NCI-H2227 (cell line): ENCODE results near the gene ATOSB.

Source experiments
- DNase-seq: peaks from one replicate; lab custom pipeline; 2025; ENCODE audit not compliant: unreplicated experiment; lab: John Stamatoyannopoulos, UW

The ATOSB gene

DNA sequence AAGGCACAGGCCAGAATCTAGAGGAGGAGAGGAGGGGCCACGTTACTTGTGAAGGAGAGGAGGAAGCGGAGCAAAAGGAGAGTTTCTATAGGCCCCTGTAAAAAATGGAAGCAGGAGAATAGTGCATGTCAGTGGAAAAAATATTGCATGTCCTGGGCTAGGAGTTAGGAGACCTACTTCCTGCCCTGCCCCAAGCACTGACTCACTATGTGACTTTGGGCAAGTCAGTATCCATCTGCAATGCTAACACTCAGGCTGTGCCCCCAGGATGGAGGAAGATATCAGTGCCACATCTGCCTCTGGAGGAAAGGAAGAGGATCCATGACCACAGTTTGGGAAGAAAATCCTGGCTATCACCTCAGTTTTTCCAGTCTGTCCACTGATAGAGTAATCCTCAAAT is 26.2 kb downstream of the ATOSB start:
- DNase-seq: no peak

DNA sequence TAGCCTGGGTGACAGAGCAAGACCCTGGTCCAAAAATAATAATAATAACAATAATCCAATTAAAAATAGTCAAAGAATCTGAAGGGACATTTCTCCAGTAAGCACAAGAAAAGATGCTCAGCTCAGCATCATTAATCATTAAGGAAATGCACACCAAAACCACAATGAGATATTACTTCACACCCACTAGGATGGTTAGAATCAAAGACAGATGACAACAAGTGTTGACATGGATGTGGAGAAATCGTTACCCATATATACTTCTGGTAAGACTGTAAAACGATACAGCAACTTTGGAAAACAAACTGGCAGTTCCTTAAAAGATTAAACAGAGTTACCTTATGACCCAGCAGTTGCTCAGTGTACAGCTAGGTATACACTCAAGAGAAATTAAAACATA is 30.6 kb downstream of the ATOSB start:
- DNase-seq: no peak

DNA sequence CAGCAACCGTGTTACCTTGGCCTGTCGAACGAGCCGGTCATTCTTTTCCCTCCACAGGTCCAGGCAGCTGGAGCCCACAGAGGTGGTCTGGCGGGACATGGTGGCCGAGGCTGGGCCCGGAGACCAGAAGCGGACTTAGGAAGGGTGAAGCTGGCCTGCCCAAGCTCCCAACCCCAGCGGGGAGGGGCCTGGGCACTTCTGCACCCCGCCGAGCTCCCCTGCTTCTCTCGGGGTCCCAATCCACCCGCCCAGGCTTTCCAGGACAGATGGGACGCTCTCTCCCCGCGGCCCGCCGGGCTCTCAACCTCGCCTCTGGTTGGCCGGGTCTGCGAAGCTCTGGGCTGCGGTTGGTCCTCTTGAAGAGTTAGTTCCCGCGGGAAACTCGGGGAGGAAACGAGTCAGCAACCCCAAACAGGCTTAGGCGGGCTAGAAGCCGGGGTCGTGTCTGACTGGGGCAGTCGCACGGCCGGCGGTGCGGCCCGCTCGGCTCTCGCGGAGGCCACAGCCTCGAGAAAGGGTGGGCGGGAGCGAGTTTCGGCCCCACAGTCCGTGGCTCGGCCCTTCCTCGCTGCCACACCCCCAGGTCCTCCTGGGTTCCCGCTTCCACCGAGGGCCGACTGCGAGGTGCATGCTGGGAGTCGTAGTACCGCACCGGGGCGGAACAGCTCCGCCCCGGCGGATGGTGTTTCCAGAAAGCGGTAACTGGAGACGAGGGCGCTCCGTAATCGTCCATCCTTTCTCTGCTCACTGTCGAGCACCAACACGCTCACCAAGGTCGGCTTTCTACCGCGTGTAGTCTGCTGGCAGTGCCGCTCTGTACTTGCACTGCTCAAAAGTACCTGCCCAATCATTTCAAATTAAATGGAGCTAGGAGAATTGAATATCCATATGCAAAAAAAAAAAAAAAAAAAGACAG is 36.0 kb downstream of the ATOSB start, which contains the start of gene FANCG:
Gene FANCG (minus strand): TSS at position 517 of the 916 bp plus-strand sequence. CDS start 418 bp downstream, at position 99.
- DNase-seq: peak; percentile 93

DNA sequence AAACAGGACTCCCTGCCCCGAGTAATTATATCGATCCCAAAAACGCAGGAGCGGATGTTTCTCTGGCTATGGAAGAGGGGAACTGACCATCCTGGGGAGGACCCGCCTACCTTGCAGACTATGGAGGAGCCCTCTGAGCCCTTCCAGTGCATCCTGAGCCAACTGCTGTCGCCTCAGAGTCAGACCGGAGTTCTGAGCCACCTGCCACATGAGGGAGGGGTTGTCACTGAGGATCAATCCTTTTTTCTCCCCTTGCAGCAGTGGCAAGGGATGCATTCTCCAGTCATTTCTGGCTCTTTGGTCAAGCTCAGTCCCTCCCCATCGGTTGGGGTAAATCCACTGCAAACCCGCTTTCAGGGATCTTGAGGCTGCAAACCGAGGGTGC is 36.6 kb downstream of the ATOSB start:
- DNase-seq: no peak

DNA sequence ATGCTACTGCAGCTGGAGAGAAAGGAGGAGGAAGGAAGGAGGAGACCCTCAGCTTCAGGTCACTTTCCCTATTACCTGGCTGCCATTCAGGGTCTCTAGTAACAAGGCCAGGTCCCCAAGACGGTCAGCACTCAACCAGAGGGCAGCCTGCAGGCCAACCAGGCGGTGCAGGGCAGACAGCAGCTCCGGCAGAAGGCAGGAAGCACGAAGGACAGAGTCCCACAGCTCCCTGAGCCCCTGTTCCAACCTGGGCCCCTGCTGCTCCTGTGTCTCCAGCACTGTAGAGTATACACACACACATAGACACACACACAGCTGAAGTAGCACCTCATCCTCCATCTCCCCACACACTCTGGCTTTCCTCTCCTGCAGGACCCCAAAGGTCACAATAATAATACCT is 37.6 kb downstream of the ATOSB start:
- DNase-seq: no peak

DNA sequence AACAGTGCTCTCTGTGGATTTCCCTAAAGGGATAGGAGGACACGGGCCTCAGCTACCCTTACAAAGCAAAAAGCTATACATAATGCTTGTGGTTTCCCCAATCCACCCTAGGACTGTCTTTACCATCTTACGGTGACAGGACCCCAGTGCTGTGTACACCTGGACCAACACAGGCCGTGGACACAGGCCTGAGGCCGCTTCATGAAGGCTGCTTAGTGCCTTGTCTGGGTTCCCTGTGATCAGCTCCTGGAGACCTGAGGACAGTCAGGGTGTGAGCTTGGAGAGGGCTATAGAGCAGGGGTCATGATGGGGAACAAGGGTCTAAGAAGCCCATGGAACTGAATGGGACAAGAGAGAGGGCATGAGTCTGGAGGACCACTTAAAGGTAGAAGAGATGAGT is 38.8 kb downstream of the ATOSB start:
- no peak for DNase-seq

DNA sequence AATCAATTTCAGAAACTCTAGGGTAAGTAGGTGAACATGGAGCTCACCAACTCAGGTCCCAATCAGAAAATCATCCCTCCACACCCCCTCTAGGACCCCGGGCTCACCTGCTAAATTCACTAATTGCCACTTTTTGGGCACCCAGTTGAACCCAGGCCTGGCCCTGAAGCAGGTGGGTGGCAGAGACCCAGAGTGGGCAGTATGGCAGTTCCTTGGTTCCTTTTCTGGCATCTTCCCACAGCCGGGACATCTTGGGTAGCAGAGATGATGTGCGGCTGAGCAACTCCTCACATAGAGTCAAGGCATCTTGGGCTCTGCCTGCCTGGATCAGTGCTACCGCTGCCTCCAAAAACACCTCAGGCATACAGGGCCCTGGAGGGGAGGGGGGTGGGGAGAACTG is 40.3 kb downstream of the ATOSB start:
- no peak for DNase-seq

DNA sequence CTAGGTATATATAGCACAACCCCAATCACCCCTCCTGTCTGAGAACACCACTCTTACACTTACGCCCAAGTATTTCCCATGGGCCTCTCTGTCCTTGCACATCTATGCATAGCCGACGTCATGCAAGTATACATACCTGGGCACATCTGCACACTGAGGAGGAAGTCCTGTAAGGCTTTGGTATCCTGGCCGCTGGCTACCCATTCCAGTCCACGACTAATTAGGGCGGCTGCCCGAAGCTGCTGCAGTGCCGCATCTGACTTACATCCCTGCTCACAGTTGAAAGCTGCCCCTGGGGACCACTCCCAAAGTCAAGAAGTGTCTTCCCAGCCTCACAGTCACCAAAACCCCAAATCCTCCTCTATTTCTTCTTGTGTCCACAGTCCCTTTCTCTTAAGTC is 40.9 kb downstream of the ATOSB start:
- no peak for DNase-seq

DNA sequence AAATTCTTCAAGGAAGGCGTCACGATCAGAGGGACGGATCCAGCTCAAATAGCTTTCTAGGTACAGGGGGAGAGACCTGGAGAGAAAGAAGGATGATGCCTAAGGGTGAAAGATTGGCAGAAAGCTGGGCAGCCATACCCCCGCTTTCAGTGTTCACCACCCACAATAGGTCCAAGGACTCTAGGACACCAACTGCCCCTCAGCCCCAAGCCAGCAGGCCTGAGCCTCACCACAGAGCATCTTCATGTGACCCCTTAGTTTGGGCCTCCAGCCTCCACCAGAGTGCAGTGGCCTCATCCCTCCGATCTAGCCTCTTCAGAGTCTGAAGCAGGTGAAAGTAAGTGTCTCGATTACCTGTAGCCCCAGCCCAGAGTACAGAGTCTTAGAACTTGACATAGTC is 41.5 kb downstream of the ATOSB start:
- no peak for DNase-seq

DNA sequence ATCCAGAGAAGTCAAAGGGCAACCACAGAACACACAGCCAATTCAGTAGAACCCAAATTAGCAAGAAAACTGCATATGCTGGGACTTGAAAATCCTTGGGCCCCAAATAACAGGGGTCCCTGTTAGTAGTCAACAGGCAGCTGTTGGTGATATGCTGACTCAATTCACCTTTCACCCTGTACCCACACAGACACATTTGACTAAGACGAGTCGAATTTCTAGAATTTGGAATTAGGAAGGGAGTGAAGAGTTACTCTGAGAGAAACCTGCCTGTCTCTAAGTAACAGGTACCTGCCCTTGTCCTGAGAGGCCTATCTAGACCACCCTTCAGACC is 42.4 kb downstream of the ATOSB start:
- DNase-seq: no peak

DNA sequence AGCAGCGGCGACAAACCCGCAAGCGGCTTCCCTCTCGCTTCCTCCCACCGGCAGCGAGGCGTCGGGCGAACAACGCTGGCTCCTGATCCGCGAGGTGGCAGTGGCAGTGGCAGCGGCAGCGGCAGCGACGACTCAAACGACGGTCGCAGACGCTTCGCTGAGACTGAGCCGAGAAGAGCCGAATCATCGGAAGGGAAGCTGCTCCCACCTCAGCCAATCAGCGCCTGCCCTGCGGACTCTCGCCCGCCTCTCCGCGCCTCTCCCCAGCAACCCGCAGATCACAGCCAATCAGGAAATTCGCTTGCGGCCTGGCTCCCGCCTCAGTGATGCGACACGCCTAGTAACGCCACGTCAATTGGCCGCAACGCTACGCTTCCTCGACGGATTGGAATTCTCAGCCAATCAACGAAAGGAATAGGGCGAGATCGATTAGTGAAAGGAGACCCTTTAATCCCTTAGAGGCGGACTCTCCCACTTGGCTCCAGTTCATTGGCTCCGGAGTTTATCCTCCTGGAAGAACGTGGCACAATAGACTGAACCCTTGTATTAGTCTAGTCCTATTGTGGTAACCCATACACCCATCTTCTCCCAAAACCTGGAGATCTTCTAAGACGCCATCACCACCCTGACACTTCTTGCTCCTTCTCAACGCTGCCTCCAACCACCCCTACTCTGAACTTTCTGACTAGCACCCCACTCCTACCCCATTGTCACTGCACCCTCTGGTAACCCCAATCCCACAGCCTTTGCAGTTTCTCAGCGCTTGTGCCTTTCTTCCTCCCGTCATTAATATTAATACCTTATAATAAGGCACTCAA is 43.0 kb downstream of the ATOSB start, which contains the start of gene VCP:
Gene VCP (minus strand): TSS at position 165 of the 818 bp plus-strand sequence. CDS start 272 bp downstream, outside the sequence.
- DNase-seq: peak; percentile 98

DNA sequence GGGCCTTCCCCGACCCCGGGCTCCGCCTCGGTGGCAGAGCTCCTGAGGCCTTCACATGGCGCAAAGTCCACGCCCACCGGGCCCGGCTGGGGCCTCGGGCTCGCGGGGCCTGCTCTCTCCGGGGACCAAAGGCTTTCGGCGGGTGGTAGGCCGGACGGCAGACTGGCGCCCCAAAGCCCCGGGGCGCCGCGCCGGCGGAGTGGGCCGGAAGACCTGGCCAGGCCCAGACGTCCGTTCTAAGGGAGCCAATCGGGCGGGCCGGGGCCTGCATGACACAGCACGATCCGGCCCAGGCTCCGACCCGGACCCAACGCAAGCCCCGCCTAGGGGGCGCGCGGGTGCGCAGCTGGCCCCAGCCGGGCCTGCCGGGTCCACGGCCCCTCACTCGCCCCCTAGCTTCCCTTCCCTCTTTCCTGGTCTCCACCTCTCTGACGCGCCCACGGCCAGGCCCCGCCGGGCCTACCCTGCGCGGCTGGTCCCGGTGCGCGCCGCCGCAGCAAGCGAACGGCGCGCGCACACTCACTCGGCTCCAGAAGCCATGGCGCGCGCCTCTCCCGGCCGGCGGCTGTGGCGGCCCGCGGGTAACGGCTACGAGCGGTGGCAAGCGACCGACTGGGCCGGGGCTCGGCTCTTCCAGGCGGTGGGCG is 43.7 kb downstream of the ATOSB start:
- DNase-seq: peak; percentile 76

DNA sequence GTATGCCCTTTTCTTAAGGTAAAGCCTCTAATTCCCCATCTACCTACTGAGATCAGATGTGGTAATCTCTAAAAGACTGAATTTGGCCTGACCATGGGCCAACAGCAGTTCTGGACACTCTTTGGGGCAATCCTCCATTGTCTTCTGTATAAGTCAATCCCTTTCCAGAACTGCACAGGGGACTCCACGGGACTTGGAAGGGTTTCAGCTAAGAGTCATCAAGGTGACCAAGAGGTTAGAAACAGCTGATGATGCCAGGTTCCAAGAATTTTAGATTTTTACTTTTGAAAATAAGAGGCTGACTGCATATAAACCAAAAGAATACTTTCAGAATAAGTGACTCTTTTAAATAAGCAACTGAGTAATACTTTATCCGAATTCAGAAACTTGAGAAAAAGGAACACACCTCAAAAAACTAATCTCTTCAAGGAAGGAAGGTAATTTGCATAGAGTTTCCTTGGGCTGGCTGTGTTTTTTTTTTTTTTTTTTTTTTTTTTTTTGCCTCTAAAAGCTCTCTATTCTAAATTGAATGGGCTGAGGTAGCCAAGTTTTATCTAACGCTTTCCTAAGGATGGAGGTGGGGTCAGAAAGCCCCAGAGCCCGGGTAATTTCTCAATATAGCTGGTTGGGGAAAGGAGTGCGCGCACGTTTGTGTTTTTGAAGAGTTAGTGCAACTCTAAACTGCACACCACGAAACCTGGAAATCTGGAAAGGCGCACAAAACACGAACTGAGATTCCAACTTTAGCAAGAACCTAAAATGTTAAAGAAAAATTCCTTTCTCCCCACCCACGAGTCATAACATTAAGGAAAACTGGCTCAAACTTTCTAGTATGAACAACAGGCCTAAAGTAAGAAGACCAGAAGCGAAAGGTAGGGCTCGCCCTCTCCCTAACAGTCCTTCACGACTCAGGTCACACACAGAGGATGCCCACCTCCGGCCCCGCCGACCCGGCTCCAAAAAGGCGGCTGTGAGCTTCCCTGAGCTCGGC is 44.5 kb downstream of the ATOSB start:
- DNase-seq: no peak

DNA sequence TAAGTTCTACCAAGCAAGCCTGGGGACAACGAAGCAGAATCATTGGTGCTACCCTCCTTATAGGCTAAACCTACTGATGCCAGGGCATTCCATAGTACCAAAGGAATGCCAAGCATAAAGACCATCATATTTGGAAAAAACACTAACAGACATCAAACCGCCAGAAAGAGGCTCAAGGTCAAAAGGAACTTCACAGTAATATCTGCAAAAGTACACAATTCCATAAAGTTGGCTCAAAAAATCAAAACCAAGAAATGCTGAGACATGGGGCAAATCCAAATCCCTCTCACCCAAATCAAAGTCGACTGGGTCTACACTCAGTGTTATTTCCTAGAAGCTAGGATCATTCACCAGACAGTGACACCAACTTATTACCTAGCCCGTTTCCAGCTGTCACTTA is 46.6 kb downstream of the ATOSB start:
- DNase-seq: no peak

DNA sequence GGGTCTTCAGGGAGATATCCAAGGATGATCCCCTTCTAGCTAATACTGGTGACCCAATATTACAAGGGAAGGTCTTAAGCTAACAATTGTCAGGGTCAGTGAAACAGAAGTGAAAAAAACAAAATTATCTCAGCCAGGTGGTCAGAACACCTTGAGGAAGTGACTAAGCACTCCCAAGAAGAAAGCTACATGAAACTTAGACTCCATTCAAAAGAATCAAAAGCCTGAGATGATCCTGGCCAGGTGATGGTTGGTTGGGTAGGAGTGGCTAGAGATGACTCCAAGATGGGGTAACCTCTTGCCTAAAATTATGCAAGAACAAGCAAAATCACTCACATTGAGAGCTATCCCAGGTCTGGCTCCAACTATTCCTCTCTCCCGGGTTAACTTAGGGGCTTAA is 48.6 kb downstream of the ATOSB start:
- DNase-seq: no peak

DNA sequence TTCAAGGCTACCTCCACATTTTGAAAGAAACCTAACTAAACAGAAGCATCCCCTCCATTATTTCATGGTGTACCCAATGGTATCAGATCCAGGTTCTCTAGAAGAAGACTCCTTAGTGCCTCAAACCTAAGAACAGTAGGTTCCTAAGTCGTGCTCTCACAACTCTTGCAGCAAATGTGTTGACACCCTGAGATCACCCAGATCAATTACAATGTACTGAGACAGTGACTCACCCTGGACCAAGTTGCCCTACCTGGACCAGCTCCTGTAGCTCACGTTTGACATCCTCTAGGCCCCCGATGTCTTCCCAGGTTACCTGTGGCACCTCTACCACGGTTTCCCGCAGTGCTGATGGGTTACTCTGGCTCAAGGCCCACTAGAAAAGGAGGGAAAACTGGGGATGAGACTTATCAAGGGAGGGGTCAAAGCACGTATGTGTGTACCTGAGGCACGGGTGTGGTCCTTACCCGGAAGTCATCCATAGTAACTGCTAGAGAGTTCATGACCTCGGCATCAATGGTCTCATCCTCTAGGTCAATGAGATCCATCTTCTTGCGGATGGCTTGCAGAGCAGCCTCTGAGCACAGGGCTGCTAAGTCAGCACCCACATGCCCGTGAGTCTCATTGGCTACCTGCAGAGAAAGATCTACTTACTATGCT is 55.0 kb downstream of the ATOSB start:
- DNase-seq: no peak

DNA sequence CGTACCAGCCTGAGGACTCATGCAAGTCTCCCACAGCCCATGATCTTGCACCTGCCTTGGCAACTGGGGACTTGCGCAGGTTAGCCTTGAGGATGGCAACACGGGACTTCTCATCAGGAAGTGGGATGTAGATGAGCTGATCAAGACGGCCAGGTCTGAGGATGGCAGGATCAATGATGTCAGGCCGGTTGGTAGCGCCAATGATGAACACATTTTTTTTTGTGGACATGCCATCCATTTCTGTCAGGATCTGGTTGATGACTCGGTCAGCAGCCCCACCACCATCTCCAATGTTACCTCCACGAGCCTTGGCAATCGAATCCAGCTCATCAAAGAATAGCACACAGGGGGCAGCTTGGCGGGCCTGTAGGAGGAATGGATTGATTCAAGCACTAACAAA is 56.2 kb downstream of the ATOSB start:
- DNase-seq: no peak

DNA sequence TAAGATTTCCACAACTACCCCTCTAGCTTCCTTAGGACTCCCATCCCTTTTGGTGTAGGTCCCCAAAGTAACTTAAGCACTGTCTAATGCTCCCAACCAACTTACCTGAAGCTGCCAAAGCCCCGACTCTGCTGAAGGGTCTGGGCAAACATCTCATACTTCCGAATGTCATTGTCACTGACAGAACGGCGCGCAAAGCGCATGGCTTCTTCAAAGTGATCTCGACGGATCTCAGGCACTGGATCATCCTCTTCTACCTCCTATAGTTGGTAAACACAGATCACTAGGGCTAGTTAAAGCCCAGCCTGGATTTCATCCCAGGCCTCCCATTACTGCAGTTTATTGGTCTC is 58.4 kb downstream of the ATOSB start:
- no peak for DNase-seq

DNA sequence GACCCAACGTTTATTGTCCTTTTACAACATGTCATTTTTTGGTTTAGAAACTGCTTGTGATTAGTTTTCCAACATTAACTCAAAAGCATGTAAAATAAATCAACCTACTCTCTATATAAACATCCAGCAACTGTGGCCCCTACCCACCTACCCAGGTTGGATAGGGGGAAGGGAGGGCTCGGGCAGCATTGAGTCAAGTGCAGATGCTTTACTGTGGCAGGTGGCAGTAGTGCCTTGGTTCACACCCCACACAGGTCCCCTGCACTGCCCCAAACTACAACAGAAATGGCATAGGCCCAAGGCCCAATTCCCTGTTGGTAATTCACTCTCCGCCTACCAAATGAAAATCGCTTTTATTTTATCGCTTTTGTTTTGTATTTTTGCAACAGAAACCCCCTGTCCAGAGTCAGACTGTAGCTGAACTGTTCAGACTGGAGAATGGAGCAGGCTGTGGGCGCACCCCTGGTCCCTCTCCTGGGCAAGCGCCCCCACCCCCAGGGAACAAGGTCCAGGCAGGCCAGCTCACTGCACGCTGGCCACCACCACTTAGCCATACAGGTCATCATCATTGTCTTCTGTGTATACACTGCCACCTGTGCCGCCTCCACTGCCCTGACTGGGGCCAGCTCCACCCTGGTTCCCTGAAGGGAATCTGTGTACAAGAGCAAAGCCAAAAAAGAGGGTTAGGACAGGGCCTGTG is 58.9 kb downstream of the ATOSB start:
- no peak for DNase-seq
